ENCODE results near the gene DRD2.

The DRD2 gene

DNA sequence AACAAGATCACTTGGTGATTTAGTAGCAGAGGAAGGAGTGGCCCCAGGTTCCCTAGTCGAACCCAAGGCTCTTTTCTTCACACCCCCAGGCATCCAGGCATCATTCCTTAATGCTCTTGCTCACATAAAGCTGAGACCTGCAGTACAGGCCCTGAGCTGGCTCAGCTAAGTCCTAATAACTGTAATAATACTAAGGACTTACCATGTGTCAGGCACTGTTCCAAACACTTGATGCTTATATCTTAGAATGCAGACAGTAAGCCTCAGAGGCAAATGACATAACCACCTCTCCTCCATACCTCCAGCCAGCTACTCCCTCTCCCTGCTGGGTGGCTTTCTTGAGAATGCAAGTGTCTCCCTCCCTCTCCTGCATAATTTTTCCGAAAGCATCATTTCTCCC is 54.4 kb downstream of the DRD2 start:
- ChIA-PET CTCF (interaction anchor here (1.6 kb wide), 1 partner anchor 123 kb away, joined by 3 read pairs; no protein-coding TSS in a partner anchor), POLR2A (no interaction called here)
- no peak for DNase-seq (ENCODE audit: extremely low spot score)
- TF ChIP-seq, protein P1, sequence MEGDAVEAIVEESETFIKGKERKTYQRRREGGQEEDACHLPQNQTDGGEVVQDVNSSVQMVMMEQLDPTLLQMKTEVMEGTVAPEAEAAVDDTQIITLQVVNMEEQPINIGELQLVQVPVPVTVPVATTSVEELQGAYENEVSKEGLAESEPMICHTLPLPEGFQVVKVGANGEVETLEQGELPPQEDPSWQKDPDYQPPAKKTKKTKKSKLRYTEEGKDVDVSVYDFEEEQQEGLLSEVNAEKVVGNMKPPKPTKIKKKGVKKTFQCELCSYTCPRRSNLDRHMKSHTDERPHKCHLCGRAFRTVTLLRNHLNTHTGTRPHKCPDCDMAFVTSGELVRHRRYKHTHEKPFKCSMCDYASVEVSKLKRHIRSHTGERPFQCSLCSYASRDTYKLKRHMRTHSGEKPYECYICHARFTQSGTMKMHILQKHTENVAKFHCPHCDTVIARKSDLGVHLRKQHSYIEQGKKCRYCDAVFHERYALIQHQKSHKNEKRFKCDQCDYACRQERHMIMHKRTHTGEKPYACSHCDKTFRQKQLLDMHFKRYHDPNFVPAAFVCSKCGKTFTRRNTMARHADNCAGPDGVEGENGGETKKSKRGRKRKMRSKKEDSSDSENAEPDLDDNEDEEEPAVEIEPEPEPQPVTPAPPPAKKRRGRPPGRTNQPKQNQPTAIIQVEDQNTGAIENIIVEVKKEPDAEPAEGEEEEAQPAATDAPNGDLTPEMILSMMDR (IDR thresholded peaks at IDR 0.05; ENCODE audit: control extremely low read depth, extremely low read depth, low read depth, missing control alignments): no peak

DNA sequence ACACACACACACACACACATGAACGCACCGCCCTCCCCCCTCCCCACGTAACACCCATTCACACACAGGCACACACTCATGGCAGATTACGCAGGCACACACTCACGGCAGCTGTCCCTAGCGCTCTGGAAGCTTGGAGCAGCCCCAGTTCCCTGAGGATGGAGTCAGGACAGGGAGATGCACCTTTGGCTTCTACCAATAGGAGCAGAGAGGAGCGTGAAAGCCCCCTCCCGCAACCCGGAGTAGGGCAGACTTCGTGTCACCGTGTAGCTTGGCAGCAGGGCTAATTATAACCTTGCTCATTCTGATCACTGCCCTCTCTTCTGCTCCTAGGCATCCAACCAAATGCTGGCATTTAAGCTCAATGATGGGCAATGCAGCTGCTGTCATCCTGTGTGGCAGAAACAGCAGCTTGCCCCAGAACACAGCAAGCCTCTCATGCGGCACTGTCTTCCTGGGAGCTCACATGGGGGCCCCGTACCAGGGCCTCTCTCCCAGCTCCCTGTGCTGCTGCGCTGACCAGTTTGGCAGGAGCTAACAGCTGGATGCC is 55.7 kb downstream of the DRD2 start:
- CTCF ChIA-PET: no interaction called here
- TF ChIP-seq, protein P1 (IDR thresholded peaks at IDR 0.05; ENCODE audit: control extremely low read depth, extremely low read depth, low read depth, missing control alignments): no peak
- DNase-seq (ENCODE audit: extremely low spot score): no peak
- POLR2A ChIA-PET: no interaction called here

DNA sequence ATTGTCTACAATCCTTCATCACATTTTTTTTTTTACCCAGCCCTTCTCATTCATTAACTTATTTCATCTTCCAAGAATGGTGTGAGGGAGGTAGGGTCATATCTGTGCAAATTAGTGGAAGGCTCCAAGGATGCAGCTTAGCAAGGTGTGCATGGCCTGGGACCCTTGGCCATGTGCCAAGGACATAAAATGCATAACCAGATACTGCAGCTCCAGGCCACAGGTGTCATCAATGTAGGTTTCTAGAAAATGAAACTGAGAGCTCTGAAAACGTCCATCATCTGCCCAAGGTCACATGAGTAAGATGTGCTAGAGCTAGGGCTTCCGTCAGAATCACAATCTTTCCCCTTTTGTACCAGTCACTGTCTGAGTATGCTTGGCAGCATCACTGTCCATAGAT is 57.8 kb downstream of the DRD2 start:
- DNase-seq (ENCODE audit: extremely low spot score): no peak
- ChIA-PET POLR2A (no interaction called here), CTCF (interaction anchor here (1.0 to 1.8 kb wide), 3 partner anchors 16 to 413 kb away, joined by 3 to 4 read pairs (median 3); no protein-coding TSS in a partner anchor)
- TF ChIP-seq, protein P1 (IDR thresholded peaks at IDR 0.05; ENCODE audit: control extremely low read depth, extremely low read depth, low read depth, missing control alignments): no peak

DNA sequence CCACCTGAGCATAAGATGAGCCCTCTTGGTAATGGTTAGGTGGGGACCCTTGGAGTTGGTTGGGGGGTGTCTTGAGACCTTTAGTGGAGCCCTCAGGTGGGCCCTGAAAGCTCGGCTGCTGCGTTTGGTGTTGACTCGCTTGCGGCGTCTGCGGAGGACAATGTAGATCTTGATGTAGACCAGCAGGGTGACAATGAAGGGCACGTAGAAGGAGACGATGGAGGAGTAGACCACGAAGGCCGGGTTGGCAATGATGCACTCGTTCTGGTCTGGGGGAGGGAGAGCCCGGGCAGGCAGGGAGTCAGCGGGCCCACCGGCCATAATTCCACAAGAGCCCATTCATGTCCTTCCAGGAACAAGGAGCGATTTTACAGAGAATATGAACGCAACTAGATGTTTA is 59.9 kb downstream of the DRD2 start:
- ChIA-PET CTCF (no interaction called here), POLR2A (no interaction called here)
- no peak for DNase-seq (ENCODE audit: extremely low spot score)
- TF ChIP-seq, protein P1 (IDR thresholded peaks at IDR 0.05; ENCODE audit: control extremely low read depth, extremely low read depth, low read depth, missing control alignments): no peak

DNA sequence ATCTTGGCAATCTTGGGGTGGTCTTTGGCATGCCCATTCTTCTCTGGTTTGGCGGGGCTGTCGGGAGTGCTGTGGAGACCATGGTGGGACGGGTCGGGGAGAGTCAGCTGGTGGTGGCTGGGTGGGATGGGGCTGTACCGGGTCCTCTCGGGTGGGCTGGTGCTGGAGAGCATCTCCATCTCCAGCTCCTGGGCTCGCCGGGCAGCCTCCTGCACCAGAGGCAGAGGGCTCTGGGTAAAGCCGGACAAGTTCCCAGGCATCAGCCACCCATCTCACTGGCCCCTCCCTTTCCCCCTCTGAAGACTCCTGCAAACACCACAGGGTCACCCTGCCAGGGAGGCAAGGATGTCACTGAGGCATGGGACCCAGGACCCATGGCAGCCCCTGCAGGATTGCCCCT is 62.5 kb downstream of the DRD2 start:
- ChIA-PET CTCF (no interaction called here), POLR2A (no interaction called here)
- no peak for DNase-seq (ENCODE audit: extremely low spot score)
- TF ChIP-seq, protein P1 (IDR thresholded peaks at IDR 0.05; ENCODE audit: control extremely low read depth, extremely low read depth, low read depth, missing control alignments): no peak

DNA sequence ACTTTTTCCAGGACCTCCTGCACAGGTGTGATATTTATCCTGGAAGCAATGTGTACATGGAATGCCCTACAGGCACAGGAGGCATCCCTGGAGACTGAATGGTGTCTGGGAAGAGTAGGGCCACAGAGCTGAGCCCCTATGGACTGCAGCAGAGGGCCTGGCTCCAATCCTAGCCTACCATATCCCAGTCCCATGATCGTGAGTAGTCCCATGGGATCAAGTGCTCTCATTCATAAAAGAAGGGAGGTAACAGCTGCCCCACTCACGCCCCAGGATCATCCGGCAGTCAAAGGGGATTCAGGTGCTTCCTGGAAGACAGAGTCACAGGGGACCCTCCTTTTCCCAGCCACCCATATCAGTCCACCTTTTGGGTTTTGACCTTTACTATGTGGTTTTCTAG is 63.7 kb downstream of the DRD2 start:
- no peak for DNase-seq (ENCODE audit: extremely low spot score)
- ChIA-PET POLR2A (no interaction called here), CTCF (no interaction called here)
- TF ChIP-seq, protein P1 (IDR thresholded peaks at IDR 0.05; ENCODE audit: control extremely low read depth, extremely low read depth, low read depth, missing control alignments): no peak
